Measurements from ENCODE around the gene CDKN2B.
A peak's percentile ranks its signal among the peaks of the same experiment; 100 is the strongest.

Gene CDKN2B

GRCh38 chr9:22037954-22038690 lies 29.0 kb upstream of the CDKN2B start:
- TF ChIP-seq USF1 (IDR thresholded peaks at IDR 0.05) (no peak), TCF12 (IDR thresholded peaks at IDR 0.05; ENCODE audit: low read depth) (no peak), CEBPB (IDR thresholded peaks at IDR 0.05) (peak; percentile 47; the same call in 1 of the 2 replicates), FOXM1 (IDR thresholded peaks at IDR 0.05; ENCODE audit: borderline replicate concordance, low read depth) (no peak), RAD21 (IDR thresholded peaks at IDR 0.05; ENCODE audit: low read depth) (peak; percentile 73), EGR1 (IDR thresholded peaks at IDR 0.05) (no peak), MAX (IDR thresholded peaks at IDR 0.05) (no peak), YY1 (IDR thresholded peaks at IDR 0.05; ENCODE audit: low read depth) (no peak), TEAD4 (IDR thresholded peaks at IDR 0.05) (no peak)

- TF ChIP-seq CREB1 (IDR thresholded peaks at IDR 0.05; ENCODE audit: low read depth) (no peak), CEBPB (IDR thresholded peaks at IDR 0.05) (peak; percentile 49; the same call in 1 of the 2 replicates)
These were observed 27.9 kb upstream of the CDKN2B start for GRCh38 chr9:22036866-22037626.

- TF ChIP-seq REST (IDR thresholded peaks at IDR 0.05; ENCODE audit: low read depth) (no peak), EGR1 (IDR thresholded peaks at IDR 0.05) (no peak), MAX (IDR thresholded peaks at IDR 0.05) (no peak), CEBPB (IDR thresholded peaks at IDR 0.05) (no peak), YY1 (IDR thresholded peaks at IDR 0.05; ENCODE audit: low read depth) (no peak), FOXM1 (IDR thresholded peaks at IDR 0.05; ENCODE audit: borderline replicate concordance, low read depth) (no peak), TCF12 (IDR thresholded peaks at IDR 0.05; ENCODE audit: low read depth) (no peak), TAF1 (IDR thresholded peaks at IDR 0.05; ENCODE audit: low read depth) (no peak), TEAD4 (IDR thresholded peaks at IDR 0.05) (no peak), NFIC (IDR thresholded peaks at IDR 0.05) (no peak), CREB1 (IDR thresholded peaks at IDR 0.05; ENCODE audit: low read depth) (no peak), EP300 (IDR thresholded peaks at IDR 0.05; ENCODE audit: borderline replicate concordance) (no peak), USF1 (IDR thresholded peaks at IDR 0.05) (no peak)
These were observed 26.5 kb upstream of the CDKN2B start for GRCh38 chr9:22035591-22036011.

- no peak for TF ChIP-seq ZBTB7A (IDR thresholded peaks at IDR 0.05; ENCODE audit: low read depth)
- TF ChIP-seq NFIC (IDR thresholded peaks at IDR 0.05): no peak
- no peak for TF ChIP-seq MAX (IDR thresholded peaks at IDR 0.05)
- no peak for TF ChIP-seq EP300 (IDR thresholded peaks at IDR 0.05; ENCODE audit: borderline replicate concordance)
- TF ChIP-seq REST (IDR thresholded peaks at IDR 0.05; ENCODE audit: low read depth): no peak
- no peak for TF ChIP-seq FOXM1 (IDR thresholded peaks at IDR 0.05; ENCODE audit: borderline replicate concordance, low read depth)
- TF ChIP-seq EGR1 (IDR thresholded peaks at IDR 0.05): no peak
- TF ChIP-seq YY1 (IDR thresholded peaks at IDR 0.05; ENCODE audit: low read depth): no peak
- TF ChIP-seq TAF1 (IDR thresholded peaks at IDR 0.05; ENCODE audit: low read depth): no peak
- no peak for TF ChIP-seq TEAD4 (IDR thresholded peaks at IDR 0.05)
- TF ChIP-seq TCF12 (IDR thresholded peaks at IDR 0.05; ENCODE audit: low read depth): no peak
- no peak for TF ChIP-seq RAD21 (IDR thresholded peaks at IDR 0.05; ENCODE audit: low read depth)
- no peak for TF ChIP-seq USF1 (IDR thresholded peaks at IDR 0.05)
- TF ChIP-seq CEBPB (IDR thresholded peaks at IDR 0.05): no peak
- TF ChIP-seq CREB1 (IDR thresholded peaks at IDR 0.05; ENCODE audit: low read depth): no peak
These were observed 24.0 kb upstream of the CDKN2B start for GRCh38 chr9:22033012-22033630.
